Vagina (tissue), 2 donors: ENCODE results near the gene PTGR3. TPM values are rescaled to one million over a fixed set of nuclear protein-coding genes. Genes with fewer than 3 reads are reported as not detected.

Experiments
- DNase-seq, 2 donors: peaks; one replicate each; pipeline ENCODE4 v3.0.0-alpha.2; 2017; ENCODE audit errors: extremely low spot score in 2 of 2
- H3K27ac ChIP-seq: fragments of 200-600 bp; sonication (generic); one replicate; pipeline ENCODE4 v1.5.1; 2019
- H3K27me3 ChIP-seq: fragments of 200-600 bp; sonication (generic); one replicate; pipeline ENCODE4 v1.5.1; 2019
- H3K36me3 ChIP-seq, 2 donors: fragments of 200-600 bp; sonication (generic); one replicate each; pipeline ENCODE4 v1.5.1; 2017 to 2019
- H3K4me1 ChIP-seq: fragments of 200-600 bp; sonication (generic); one replicate; pipeline ENCODE4 v1.5.1; 2019
- H3K4me3 ChIP-seq, 2 donors: fragments of 200-600 bp; sonication (generic); 1 replicate in 1 of 2; 2 replicates in 1 of 2; pipeline ENCODE4 v1.5.1; 2016 to 2019
- H3K9me3 ChIP-seq: fragments of 200-600 bp; sonication (generic); one replicate; pipeline ENCODE4 v1.5.1; 2019
- CTCF ChIP-seq, 3 experiments: fragments of 450-650 bp in 2 of 3; fragments of 200-600 bp in 1 of 3; sonication (generic) in 1 of 3; IDR thresholded peaks; one replicate each; pipeline ENCODE4 v1.5.1; 2017 to 2019; ENCODE audit warnings: antibody characterized with exemption in 3 of 3, mild to moderate bottlenecking in 2 of 3, moderate library complexity in 2 of 3
- POLR2A ChIP-seq, 2 donors: fragments of 450-650 bp; IDR thresholded peaks; one replicate each; pipeline ENCODE4 v1.6.1; 2017; ENCODE audit warnings: antibody characterized with exemption in 2 of 2, mild to moderate bottlenecking in 2 of 2, moderate library complexity in 2 of 2
- POLR2AphosphoS5 ChIP-seq, 2 donors: sonication (generic); formaldehyde crosslinking; IDR thresholded peaks; one replicate each; pipeline ENCODE4 v1.9.0; 2017; ENCODE audit warnings: antibody characterized with exemption in 2 of 2, mild to moderate bottlenecking in 2 of 2, low read depth in 1 of 2; ENCODE audit not compliant: insufficient read depth in 1 of 2
- intact Hi-C: fragments of 100-400 bp; cut with DNase I; formaldehyde crosslinking; loops from one replicate; pipeline ENCODE4 v1.15.1; 2023
- total RNA-seq: library from RNA; depleted of rRNA; stranded (reverse); fragments of >200 nt; gene quantifications from one replicate; pipeline ENCODE4 v1.2.3, GENCODE V29; 2016

The PTGR3 gene
- total RNA-seq, 1 donor from 2014 or later, result 16.0 TPM

GRCh38 chr18:75244351-75245313 is 35.7 kb upstream of the PTGR3 start:
- no peaks in the 10 kb centered on the region for H3K36me3 ChIP-seq
- TF ChIP-seq POLR2AphosphoS5 (IDR thresholded peaks at IDR 0.05; ENCODE audit: insufficient read depth in 1 of 2, low read depth in 1 of 2) (no peak), POLR2A (IDR thresholded peaks at IDR 0.05) (no peak), CTCF (IDR thresholded peaks at IDR 0.05) (no peak)
- H3K4me3 ChIP-seq, result no peak overlapping the region
- peaks cover 59% of the 10 kb centered on the region for H3K4me1 ChIP-seq
- intact Hi-C loops, result loop anchor here (1.0 kb wide), 1 partner anchor 30 kb away; no protein-coding TSS in a partner anchor
- H3K9me3 ChIP-seq, result no peaks in the 10 kb centered on the region
- no peak for DNase-seq
- no peak overlapping the region for H3K27ac ChIP-seq
- no peaks in the 10 kb centered on the region for H3K27me3 ChIP-seq

GRCh38 chr18:75241705-75242104 is 32.8 kb upstream of the PTGR3 start:
- intact Hi-C loops, result no loop called here
- Histone ChIP-seq H3K9me3 (no peaks in the 10 kb centered on the region), H3K27me3 (no peaks in the 10 kb centered on the region), H3K36me3 (no peaks in the 10 kb centered on the region), H3K27ac (no peak overlapping the region), H3K4me3 (no peak overlapping the region), H3K4me1 (peaks cover 43% of the 10 kb centered on the region)
- DNase-seq, result no peak
- TF ChIP-seq POLR2AphosphoS5 (IDR thresholded peaks at IDR 0.05; ENCODE audit: insufficient read depth in 1 of 2, low read depth in 1 of 2), result no peak
- TF ChIP-seq CTCF (IDR thresholded peaks at IDR 0.05), result no peak
- TF ChIP-seq POLR2A (IDR thresholded peaks at IDR 0.05), result no peak

DNA sequence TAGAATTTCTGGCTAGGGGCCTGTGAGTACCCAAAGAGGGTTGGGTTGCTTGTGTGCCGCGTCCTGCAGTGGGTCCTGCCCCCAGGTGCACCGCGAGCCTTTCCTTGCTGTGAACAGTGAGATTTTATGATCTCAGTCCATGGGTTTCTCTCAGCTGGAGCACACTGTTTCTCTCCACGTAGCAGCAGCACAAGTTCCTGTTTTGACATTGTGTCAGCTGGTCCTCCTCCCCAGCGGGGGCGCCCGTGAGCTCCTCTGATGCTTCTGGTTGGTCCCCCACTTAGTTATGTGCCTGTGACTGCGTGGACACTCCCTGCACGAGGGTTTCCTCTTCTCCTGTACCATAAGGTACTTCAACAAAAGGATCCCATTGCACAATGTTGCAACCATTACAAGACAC is 31.5 kb upstream of the PTGR3 start:
- intact Hi-C loops, result no loop called here
- peaks cover 30% of the 10 kb centered on the region for H3K4me1 ChIP-seq
- H3K27ac ChIP-seq, result no peak overlapping the region
- no peak for TF ChIP-seq POLR2AphosphoS5 (IDR thresholded peaks at IDR 0.05; ENCODE audit: insufficient read depth in 1 of 2, low read depth in 1 of 2)
- no peak for TF ChIP-seq CTCF (IDR thresholded peaks at IDR 0.05)
- no peak for TF ChIP-seq POLR2A (IDR thresholded peaks at IDR 0.05)
- no peaks in the 10 kb centered on the region for H3K36me3 ChIP-seq
- no peaks in the 10 kb centered on the region for H3K27me3 ChIP-seq
- H3K4me3 ChIP-seq, result no peak overlapping the region
- DNase-seq, result no peak
- H3K9me3 ChIP-seq, result no peaks in the 10 kb centered on the region

DNA sequence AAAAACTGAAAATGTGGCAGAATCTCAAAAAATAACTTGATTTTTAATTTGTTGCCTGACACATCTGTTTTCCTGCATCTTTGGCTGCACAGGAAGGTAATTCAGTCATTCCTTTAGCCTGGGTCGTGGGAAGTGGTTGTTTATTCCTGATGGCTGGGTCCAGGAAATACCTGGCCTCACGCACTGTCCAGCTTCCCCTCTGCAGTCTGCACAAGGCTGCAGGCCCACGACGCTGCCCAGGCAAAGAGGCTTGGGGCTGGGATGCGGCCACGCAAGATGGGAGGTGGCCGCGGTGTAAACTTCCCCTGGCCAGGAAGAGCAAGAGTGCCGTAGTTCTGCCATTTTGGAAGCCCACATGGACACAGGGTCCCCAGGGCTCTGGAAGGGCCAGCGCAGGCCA is 29.8 kb upstream of the PTGR3 start:
- Histone ChIP-seq H3K4me1 (peaks cover 13% of the 10 kb centered on the region), H3K27me3 (no peaks in the 10 kb centered on the region), H3K27ac (no peak overlapping the region), H3K36me3 (no peaks in the 10 kb centered on the region), H3K9me3 (no peaks in the 10 kb centered on the region), H3K4me3 (no peak overlapping the region)
- DNase-seq, result no peak
- intact Hi-C loops, result no loop called here
- no peak for TF ChIP-seq POLR2AphosphoS5 (IDR thresholded peaks at IDR 0.05; ENCODE audit: insufficient read depth in 1 of 2, low read depth in 1 of 2)
- TF ChIP-seq POLR2A (IDR thresholded peaks at IDR 0.05), result no peak
- no peak for TF ChIP-seq CTCF (IDR thresholded peaks at IDR 0.05)

DNA sequence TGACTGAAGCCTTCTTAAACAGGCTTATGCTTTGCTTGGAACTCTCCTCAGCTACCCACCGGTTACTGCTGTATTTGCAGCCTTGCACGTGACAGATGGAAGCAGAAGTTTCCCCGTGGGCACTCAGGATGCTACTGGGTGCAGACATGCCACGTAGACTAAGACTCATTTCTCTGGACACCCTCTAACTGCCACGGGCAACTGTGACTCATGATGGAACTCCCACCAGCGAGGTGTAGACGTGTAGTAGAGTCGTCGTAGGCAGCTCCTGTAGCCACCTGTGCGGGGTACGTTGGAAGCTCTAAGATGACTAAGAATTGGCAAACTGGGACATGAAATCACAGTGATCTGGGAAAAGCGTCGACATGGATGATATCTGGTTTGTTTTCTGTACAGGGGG is 29.2 kb upstream of the PTGR3 start:
- TF ChIP-seq POLR2AphosphoS5 (IDR thresholded peaks at IDR 0.05; ENCODE audit: insufficient read depth in 1 of 2, low read depth in 1 of 2), result no peak
- Histone ChIP-seq H3K9me3 (no peaks in the 10 kb centered on the region), H3K36me3 (no peaks in the 10 kb centered on the region), H3K27me3 (no peaks in the 10 kb centered on the region), H3K27ac (no peak overlapping the region), H3K4me3 (no peak overlapping the region), H3K4me1 (peaks cover 12% of the 10 kb centered on the region)
- no peak for DNase-seq
- intact Hi-C loops, result no loop called here
